ENCODE measurements around the gene ADSS2. TPM values are rescaled to one million over a fixed set of nuclear protein-coding genes. Genes with fewer than 3 reads are reported as not detected.

The ADSS2 gene
- total RNA-seq, 1 experiment from 2014 or later = 46.2 TPM

DNA sequence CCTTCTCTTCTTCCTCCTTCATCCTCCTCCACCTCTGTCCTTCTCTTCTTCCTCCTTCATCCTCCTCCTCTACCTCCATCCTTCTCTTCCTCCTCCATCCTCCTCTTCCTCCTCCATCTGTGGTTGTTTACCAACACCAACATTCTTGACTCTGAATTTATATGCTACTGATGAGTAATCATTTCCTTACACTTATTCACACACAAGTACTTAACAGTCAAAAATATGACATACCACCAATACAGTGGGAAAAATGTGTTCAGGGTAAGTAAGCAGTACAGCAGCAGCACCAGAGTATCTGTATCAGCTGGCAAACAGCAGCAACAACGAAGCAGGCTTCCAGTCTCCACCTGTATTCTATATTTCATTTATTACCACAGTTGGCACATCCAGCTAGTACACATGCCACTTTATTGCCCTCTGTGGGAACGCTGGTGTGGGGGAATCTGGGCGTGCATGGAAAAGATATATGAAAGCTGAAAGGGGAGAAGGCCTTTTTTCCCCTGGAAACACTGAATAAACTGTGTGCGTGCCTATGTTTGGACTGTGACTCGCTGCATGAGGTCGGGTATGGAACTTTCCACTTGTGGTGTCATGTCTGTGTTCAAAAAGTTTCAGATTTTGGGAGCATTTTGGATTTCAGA is 16.0 kb downstream of the ADSS2 start (continued):
- TF ChIP-seq, protein P1, sequence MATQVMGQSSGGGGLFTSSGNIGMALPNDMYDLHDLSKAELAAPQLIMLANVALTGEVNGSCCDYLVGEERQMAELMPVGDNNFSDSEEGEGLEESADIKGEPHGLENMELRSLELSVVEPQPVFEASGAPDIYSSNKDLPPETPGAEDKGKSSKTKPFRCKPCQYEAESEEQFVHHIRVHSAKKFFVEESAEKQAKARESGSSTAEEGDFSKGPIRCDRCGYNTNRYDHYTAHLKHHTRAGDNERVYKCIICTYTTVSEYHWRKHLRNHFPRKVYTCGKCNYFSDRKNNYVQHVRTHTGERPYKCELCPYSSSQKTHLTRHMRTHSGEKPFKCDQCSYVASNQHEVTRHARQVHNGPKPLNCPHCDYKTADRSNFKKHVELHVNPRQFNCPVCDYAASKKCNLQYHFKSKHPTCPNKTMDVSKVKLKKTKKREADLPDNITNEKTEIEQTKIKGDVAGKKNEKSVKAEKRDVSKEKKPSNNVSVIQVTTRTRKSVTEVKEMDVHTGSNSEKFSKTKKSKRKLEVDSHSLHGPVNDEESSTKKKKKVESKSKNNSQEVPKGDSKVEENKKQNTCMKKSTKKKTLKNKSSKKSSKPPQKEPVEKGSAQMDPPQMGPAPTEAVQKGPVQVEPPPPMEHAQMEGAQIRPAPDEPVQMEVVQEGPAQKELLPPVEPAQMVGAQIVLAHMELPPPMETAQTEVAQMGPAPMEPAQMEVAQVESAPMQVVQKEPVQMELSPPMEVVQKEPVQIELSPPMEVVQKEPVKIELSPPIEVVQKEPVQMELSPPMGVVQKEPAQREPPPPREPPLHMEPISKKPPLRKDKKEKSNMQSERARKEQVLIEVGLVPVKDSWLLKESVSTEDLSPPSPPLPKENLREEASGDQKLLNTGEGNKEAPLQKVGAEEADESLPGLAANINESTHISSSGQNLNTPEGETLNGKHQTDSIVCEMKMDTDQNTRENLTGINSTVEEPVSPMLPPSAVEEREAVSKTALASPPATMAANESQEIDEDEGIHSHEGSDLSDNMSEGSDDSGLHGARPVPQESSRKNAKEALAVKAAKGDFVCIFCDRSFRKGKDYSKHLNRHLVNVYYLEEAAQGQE (IDR thresholded peaks at IDR 0.05; ENCODE audit: low read depth) = no peak
- TF ChIP-seq JUND (IDR thresholded peaks at IDR 0.05) = peak; percentile 56
- TF ChIP-seq CEBPB (IDR thresholded peaks at IDR 0.05; ENCODE audit: low read depth) = 0 out of 2 replicates have a peak, but pooled peaks have one; percentile 16
- no peak for TF ChIP-seq ZNF274 (IDR thresholded peaks at IDR 0.05; ENCODE audit: low read depth, low read length)
- TF ChIP-seq POLR2AphosphoS5 (IDR thresholded peaks at IDR 0.05; ENCODE audit: low read depth, low read length) = no peak; the same call in 1 of the 2 replicates
- TF ChIP-seq EGR1 (IDR thresholded peaks at IDR 0.05; ENCODE audit: low read depth) = peak; percentile 35; the same call in 1 of the 2 replicates
- peak; percentile 70 for TF ChIP-seq SRF (IDR thresholded peaks at IDR 0.05; ENCODE audit: low read depth)

DNA sequence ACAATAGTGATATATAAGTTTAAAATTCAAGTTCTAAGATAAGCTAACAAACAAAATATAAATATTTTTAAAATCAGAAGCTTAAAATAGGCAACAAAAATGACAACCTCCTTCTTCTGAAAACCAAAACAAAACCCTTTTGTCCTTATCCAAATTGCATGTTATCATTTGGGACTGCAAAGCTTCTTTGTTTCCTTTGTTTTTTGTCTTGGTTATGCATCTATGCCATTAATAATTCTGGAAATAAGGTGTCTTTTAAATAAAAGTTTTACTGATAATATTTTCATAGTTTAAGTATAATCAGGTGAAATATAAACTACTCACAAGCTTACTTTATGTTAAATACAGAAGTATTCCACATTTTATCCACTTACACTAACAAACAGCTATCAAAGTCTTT is 20.5 kb downstream of the ADSS2 start:
- no TSS peak for BruUV-seq (replicated peaks)
- H3K36me3 ChIP-seq (ENCODE audit: control insufficient read depth in 1 of 2, insufficient read depth in 2 of 2, low read length in 2 of 2) = peaks cover 5 to 8% of the 10 kb centered on the region in 2 experiments; a peak in 3 of 4 replicates
- no peak overlapping the region for H3K27ac ChIP-seq (ENCODE audit: low read depth, low read length)
- no peak overlapping the region for H3K4me2 ChIP-seq (ENCODE audit: low read length)
- CTCF ChIA-PET = no interaction called here
- no peaks in the 10 kb centered on the region for H3K9me3 ChIP-seq (ENCODE audit: control insufficient read depth in 1 of 2, insufficient read depth in 1 of 2, low read depth in 1 of 2, low read length in 2 of 2)
- H2AFZ ChIP-seq (ENCODE audit: low read depth, low read length, poor library complexity, severe bottlenecking) = no peak overlapping the region
- POLR2A ChIA-PET = no interaction called here
- H3K79me2 ChIP-seq (ENCODE audit: insufficient read depth, low read length) = peaks cover 7% of the 10 kb centered on the region
- H3K27me3 ChIP-seq (ENCODE audit: insufficient read depth, low read length) = no peaks in the 10 kb centered on the region
- H4K20me1 ChIP-seq (ENCODE audit: insufficient read depth) = no peaks in the 10 kb centered on the region
- ATAC-seq (no peak), DNase-seq (ENCODE audit: low read depth, low spot score) (no peak)
- H3K4me1 ChIP-seq (ENCODE audit: control insufficient read depth in 1 of 2, insufficient read depth in 2 of 2, low read length in 2 of 2) = peaks cover 8 to 9% of the 10 kb centered on the region in 2 experiments; a peak in 3 of 4 replicates
- intact Hi-C loops (cut with micrococcal nuclease) = no loop called here
- H3K9me2 ChIP-seq (ENCODE audit: insufficient read depth) = no peaks in the 10 kb centered on the region
- RAD21 ChIA-PET (ENCODE audit: low non-redundant PET in 1 of 2, low total read pairs in 2 of 2, uncharacterized antibody in 2 of 2, unreplicated experiment in 2 of 2) = no interaction called here
- H3K9ac ChIP-seq (ENCODE audit: low read length) = no peak overlapping the region
- no peak overlapping the region for H3K4me3 ChIP-seq (replicated peaks in 1 of 2; ENCODE audit: low read depth in 1 of 2, low read length in 2 of 2)
- TF ChIP-seq YY1 (IDR thresholded peaks at IDR 0.05; ENCODE audit: extremely low read depth, insufficient replicate concordance, low read depth, low read length) = no peak

All from HCT116 (cell line).